Vagina (tissue), 2 donors: ENCODE results near the gene MYDGF. TPM values are rescaled to one million over a fixed set of nuclear protein-coding genes. Genes with fewer than 3 reads are reported as not detected.

Experiments used
- DNase-seq, 2 donors: peaks; one replicate each; pipeline ENCODE4 v3.0.0-alpha.2; 2017; ENCODE audit errors: extremely low spot score in 2 of 2
- H3K27ac ChIP-seq: fragments of 200-600 bp; sonication (generic); one replicate; pipeline ENCODE4 v1.5.1; 2019
- H3K27me3 ChIP-seq: fragments of 200-600 bp; sonication (generic); one replicate; pipeline ENCODE4 v1.5.1; 2019
- H3K36me3 ChIP-seq, 2 donors: fragments of 200-600 bp; sonication (generic); one replicate each; pipeline ENCODE4 v1.5.1; 2017 to 2019
- H3K4me1 ChIP-seq: fragments of 200-600 bp; sonication (generic); one replicate; pipeline ENCODE4 v1.5.1; 2019
- H3K4me3 ChIP-seq, 2 donors: fragments of 200-600 bp; sonication (generic); 1 replicate in 1 of 2; 2 replicates in 1 of 2; pipeline ENCODE4 v1.5.1; 2016 to 2019
- H3K9me3 ChIP-seq: fragments of 200-600 bp; sonication (generic); one replicate; pipeline ENCODE4 v1.5.1; 2019
- CTCF ChIP-seq, 3 experiments: fragments of 450-650 bp in 2 of 3; fragments of 200-600 bp in 1 of 3; sonication (generic) in 1 of 3; IDR thresholded peaks; one replicate each; pipeline ENCODE4 v1.5.1; 2017 to 2019; ENCODE audit warnings: antibody characterized with exemption in 3 of 3, mild to moderate bottlenecking in 2 of 3, moderate library complexity in 2 of 3
- POLR2A ChIP-seq, 2 donors: fragments of 450-650 bp; IDR thresholded peaks; one replicate each; pipeline ENCODE4 v1.6.1; 2017; ENCODE audit warnings: antibody characterized with exemption in 2 of 2, mild to moderate bottlenecking in 2 of 2, moderate library complexity in 2 of 2
- POLR2AphosphoS5 ChIP-seq, 2 donors: sonication (generic); formaldehyde crosslinking; IDR thresholded peaks; one replicate each; pipeline ENCODE4 v1.9.0; 2017; ENCODE audit warnings: antibody characterized with exemption in 2 of 2, mild to moderate bottlenecking in 2 of 2, low read depth in 1 of 2; ENCODE audit not compliant: insufficient read depth in 1 of 2
- intact Hi-C: fragments of 100-400 bp; cut with DNase I; formaldehyde crosslinking; loops from one replicate; pipeline ENCODE4 v1.15.1; 2023
- total RNA-seq: library from RNA; depleted of rRNA; stranded (reverse); fragments of >200 nt; gene quantifications from one replicate; pipeline ENCODE4 v1.2.3, GENCODE V29; 2016

The MYDGF gene
- total RNA-seq, 1 donor from 2014 or later, result 33.4 TPM

DNA sequence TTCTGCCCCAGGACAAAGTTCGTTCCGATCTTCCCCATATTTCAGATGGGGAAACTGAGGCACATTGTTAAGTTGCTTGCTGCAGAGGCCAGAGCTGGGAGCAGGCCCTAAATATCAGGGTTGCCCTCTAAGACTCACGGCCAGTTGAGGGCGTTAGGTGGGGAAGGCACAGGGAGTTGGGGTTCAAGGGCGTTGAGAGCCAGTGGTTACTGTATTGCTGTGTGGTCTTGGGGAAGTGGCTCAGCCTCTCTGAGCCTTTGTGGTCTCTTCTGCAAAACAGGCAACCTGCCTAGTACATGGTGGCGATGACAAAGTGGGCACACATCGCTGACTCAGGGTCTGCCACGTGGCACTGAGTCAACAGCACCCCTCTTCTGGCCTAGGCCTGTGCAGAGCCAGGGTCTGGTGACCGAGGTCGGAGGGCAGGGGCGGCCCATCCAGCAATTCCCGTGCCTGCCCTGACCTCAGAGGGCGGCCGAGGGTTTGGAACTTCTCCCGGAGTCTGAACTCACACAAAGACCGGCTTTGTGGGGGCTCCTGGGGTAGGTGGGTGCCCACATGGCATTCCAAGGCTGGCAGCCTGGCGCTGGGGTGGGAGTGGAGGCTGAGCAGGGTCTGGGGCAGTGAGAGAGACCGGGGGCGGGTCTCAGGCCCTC, 20.6 kb downstream of the MYDGF start:
- Histone ChIP-seq H3K9me3 (no peaks in the 10 kb centered on the region), H3K27ac (no peak overlapping the region), H3K27me3 (no peaks in the 10 kb centered on the region), H3K4me1 (no peaks in the 10 kb centered on the region), H3K4me3 (no peak overlapping the region), H3K36me3 (no peaks in the 10 kb centered on the region)
- intact Hi-C loops, result no loop called here
- no peak for DNase-seq
- TF ChIP-seq CTCF (IDR thresholded peaks at IDR 0.05) (no peak), POLR2A (IDR thresholded peaks at IDR 0.05) (no peak)

GRCh38 chr19:4647676-4648644, 22.2 kb downstream of the MYDGF start:
- no peak overlapping the region for H3K4me3 ChIP-seq
- H3K9me3 ChIP-seq, result no peaks in the 10 kb centered on the region
- H3K36me3 ChIP-seq, result no peaks in the 10 kb centered on the region
- no peaks in the 10 kb centered on the region for H3K4me1 ChIP-seq
- H3K27me3 ChIP-seq, result no peaks in the 10 kb centered on the region
- intact Hi-C loops, result no loop called here
- TF ChIP-seq POLR2A (IDR thresholded peaks at IDR 0.05) (no peak), CTCF (IDR thresholded peaks at IDR 0.05) (no peak), POLR2AphosphoS5 (IDR thresholded peaks at IDR 0.05; ENCODE audit: insufficient read depth in 1 of 2, low read depth in 1 of 2) (peak; percentile 55 to 79)
- DNase-seq, result no peak
- no peak overlapping the region for H3K27ac ChIP-seq

GRCh38 chr19:4645718-4646117, 24.4 kb downstream of the MYDGF start:
- no peak for DNase-seq
- Histone ChIP-seq H3K27ac (no peak overlapping the region), H3K36me3 (no peaks in the 10 kb centered on the region), H3K4me3 (no peak overlapping the region), H3K27me3 (no peaks in the 10 kb centered on the region), H3K4me1 (peaks cover 13% of the 10 kb centered on the region), H3K9me3 (no peaks in the 10 kb centered on the region)
- intact Hi-C loops, result no loop called here
- TF ChIP-seq POLR2A (IDR thresholded peaks at IDR 0.05), result no peak
- TF ChIP-seq POLR2AphosphoS5 (IDR thresholded peaks at IDR 0.05; ENCODE audit: insufficient read depth in 1 of 2, low read depth in 1 of 2), result no peak
- TF ChIP-seq CTCF (IDR thresholded peaks at IDR 0.05), result no peak

GRCh38 chr19:4642625-4643024, 27.5 kb downstream of the MYDGF start:
- Histone ChIP-seq H3K4me3 (no peak overlapping the region), H3K9me3 (no peaks in the 10 kb centered on the region), H3K27ac (no peak overlapping the region), H3K27me3 (no peaks in the 10 kb centered on the region), H3K4me1 (peaks cover 35% of the 10 kb centered on the region), H3K36me3 (no peaks in the 10 kb centered on the region)
- intact Hi-C loops, result no loop called here
- TF ChIP-seq POLR2AphosphoS5 (IDR thresholded peaks at IDR 0.05; ENCODE audit: insufficient read depth in 1 of 2, low read depth in 1 of 2) (no peak), CTCF (IDR thresholded peaks at IDR 0.05) (no peak), POLR2A (IDR thresholded peaks at IDR 0.05) (no peak)
- DNase-seq, result no peak

GRCh38 chr19:4641132-4641531, 29.0 kb downstream of the MYDGF start:
- no peaks in the 10 kb centered on the region for H3K9me3 ChIP-seq
- DNase-seq, result no peak
- no peaks in the 10 kb centered on the region for H3K27me3 ChIP-seq
- peak overlapping the region; percentile 61 to 74 for H3K4me3 ChIP-seq
- intact Hi-C loops, result no loop called here
- H3K36me3 ChIP-seq, result no peaks in the 10 kb centered on the region
- peak overlapping the region; percentile 51 for H3K27ac ChIP-seq
- TF ChIP-seq POLR2AphosphoS5 (IDR thresholded peaks at IDR 0.05; ENCODE audit: insufficient read depth in 1 of 2, low read depth in 1 of 2) (no peak), CTCF (IDR thresholded peaks at IDR 0.05) (no peak), POLR2A (IDR thresholded peaks at IDR 0.05) (no peak)
- H3K4me1 ChIP-seq, result peaks cover 42% of the 10 kb centered on the region
